Measurements from ENCODE around the gene SARS1. TPM values are rescaled to one million over a fixed set of nuclear protein-coding genes. Genes with fewer than 3 reads are reported as not detected.

The SARS1 gene
- total and polyA plus RNA-seq, 2 experiments from 2014 or later: 103 to 109 TPM

DNA sequence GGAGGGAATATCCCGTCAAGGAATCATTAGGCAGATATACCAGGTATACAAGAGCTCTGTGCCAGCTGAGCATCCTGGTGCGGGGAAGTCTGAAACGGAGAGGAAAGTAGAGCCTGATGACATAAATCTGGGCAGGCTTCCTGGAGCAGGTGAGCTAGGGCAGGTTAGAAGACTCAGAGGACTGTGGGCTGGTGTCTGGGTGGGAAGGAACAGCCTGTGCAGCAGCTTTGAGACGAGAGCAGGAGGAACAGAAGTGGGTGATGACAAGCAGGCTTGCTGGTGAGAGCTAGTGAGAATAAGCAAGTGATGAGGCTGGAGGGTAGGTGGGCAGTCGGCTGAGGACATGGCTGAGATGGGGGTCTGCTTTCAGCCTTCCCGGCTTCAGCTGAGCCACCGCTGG is 42.4 kb downstream of the SARS1 start:
- no peaks in the 10 kb centered on the region for H3K36me3 ChIP-seq
- H3K4me1 ChIP-seq (ENCODE audit: low read depth): peaks cover 14% of the 10 kb centered on the region
- H3K27me3 ChIP-seq: peaks cover 3% of the 10 kb centered on the region
- peak in 1 of 2 donors; percentile 28 for DNase-seq (ENCODE audit: low read depth in 1 of 2, low spot score in 1 of 2)
- H3K27ac ChIP-seq: no peak overlapping the region
- no peak overlapping the region for H3K4me3 ChIP-seq
- TF ChIP-seq, protein P1, sequence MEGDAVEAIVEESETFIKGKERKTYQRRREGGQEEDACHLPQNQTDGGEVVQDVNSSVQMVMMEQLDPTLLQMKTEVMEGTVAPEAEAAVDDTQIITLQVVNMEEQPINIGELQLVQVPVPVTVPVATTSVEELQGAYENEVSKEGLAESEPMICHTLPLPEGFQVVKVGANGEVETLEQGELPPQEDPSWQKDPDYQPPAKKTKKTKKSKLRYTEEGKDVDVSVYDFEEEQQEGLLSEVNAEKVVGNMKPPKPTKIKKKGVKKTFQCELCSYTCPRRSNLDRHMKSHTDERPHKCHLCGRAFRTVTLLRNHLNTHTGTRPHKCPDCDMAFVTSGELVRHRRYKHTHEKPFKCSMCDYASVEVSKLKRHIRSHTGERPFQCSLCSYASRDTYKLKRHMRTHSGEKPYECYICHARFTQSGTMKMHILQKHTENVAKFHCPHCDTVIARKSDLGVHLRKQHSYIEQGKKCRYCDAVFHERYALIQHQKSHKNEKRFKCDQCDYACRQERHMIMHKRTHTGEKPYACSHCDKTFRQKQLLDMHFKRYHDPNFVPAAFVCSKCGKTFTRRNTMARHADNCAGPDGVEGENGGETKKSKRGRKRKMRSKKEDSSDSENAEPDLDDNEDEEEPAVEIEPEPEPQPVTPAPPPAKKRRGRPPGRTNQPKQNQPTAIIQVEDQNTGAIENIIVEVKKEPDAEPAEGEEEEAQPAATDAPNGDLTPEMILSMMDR (IDR thresholded peaks at IDR 0.05; ENCODE audit: low read depth, low read length): no peak
- no peaks in the 10 kb centered on the region for H3K9me3 ChIP-seq (ENCODE audit: low read depth)

DNA sequence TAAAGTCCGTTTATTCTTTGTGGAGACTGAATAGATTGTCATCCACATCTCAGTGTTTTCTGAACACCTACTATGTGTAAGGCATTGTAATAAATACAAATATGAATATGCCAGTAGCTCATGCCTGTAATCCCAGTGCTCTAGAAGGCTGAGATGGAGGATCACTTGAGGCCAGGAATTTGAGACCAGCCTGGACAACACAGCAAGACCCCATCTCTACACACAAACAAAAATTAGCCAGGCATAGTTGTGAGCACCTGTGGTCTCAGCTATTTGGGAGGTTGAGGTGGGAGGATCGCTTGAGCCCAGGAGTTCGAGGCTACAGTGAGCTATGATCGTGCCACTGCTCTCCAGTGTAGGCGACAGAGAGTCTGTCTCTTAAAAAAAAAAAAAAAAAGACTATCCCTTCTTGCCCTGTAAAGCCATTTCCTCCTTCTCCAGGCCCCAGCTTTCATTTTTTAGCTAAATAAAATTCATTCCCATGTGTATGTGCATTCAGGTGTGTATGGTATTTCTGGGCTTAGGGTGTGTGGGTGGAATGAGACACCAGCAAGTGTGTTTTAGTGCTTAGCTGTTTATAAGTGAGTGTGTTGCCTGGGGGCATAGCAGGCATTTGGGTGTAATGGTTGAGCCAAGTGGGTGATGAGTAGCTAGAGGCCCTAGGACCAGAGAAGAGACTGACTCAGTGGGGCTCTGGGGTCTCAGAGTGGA is 43.4 kb downstream of the SARS1 start:
- Histone ChIP-seq H3K4me3 (no peak overlapping the region), H3K9me3 (ENCODE audit: low read depth) (no peaks in the 10 kb centered on the region), H3K27me3 (no peaks in the 10 kb centered on the region), H3K4me1 (ENCODE audit: low read depth) (peaks cover 14% of the 10 kb centered on the region), H3K27ac (no peak overlapping the region), H3K36me3 (no peaks in the 10 kb centered on the region)
- DNase-seq (ENCODE audit: low read depth in 1 of 2, low spot score in 1 of 2): no peak
- TF ChIP-seq, protein P1 (IDR thresholded peaks at IDR 0.05; ENCODE audit: low read depth, low read length): no peak

- H3K4me1 ChIP-seq (ENCODE audit: low read depth): peaks cover 14% of the 10 kb centered on the region
- no peak overlapping the region for H3K27ac ChIP-seq
- no peaks in the 10 kb centered on the region for H3K27me3 ChIP-seq
- no peaks in the 10 kb centered on the region for H3K36me3 ChIP-seq
- H3K9me3 ChIP-seq (ENCODE audit: low read depth): no peaks in the 10 kb centered on the region
- TF ChIP-seq, protein P1 (IDR thresholded peaks at IDR 0.05; ENCODE audit: low read depth, low read length): no peak
- no peak for DNase-seq (ENCODE audit: low read depth in 1 of 2, low spot score in 1 of 2)
- no peak overlapping the region for H3K4me3 ChIP-seq
These were observed 44.1 kb downstream of the SARS1 start for GRCh38 chr1:109257682-109258421.

DNA sequence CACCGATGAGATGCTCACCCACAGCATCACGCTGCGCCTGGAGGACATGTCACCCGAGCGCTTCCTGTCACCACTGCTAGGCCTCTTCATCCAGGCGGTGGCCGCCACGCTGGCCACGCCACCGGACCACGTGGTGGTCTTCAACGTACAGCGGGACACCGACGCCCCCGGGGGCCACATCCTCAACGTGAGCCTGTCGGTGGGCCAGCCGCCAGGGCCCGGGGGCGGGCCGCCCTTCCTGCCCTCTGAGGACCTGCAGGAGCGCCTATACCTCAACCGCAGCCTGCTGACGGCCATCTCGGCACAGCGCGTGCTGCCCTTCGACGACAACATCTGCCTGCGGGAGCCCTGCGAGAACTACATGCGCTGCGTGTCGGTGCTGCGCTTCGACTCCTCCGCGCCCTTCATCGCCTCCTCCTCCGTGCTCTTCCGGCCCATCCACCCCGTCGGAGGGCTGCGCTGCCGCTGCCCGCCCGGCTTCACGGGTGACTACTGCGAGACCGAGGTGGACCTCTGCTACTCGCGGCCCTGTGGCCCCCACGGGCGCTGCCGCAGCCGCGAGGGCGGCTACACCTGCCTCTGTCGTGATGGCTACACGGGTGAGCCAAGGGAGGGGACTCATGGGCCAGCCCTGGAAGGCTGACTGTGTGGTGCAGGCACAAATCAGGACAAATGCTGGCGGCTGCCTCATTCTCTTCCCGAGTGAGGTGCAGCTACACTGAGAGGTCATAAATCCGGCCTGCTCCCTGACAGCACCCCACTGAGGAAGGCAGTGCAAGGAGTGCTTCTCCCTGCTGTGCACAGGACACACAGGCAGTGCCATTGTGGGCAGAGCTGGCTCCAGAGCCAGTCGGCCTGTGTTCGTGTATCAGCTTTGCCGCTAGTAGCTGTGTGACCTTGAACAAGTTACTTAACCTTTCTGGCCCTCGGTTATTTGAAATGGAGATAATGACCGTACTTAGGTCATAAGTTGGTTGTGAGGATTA is 45.1 kb downstream of the SARS1 start:
- TF ChIP-seq, protein P1 (IDR thresholded peaks at IDR 0.05; ENCODE audit: low read depth, low read length): no peak
- no peaks in the 10 kb centered on the region for H3K27me3 ChIP-seq
- no peak overlapping the region for H3K4me3 ChIP-seq
- no peak overlapping the region for H3K27ac ChIP-seq
- H3K9me3 ChIP-seq (ENCODE audit: low read depth): no peaks in the 10 kb centered on the region
- DNase-seq (ENCODE audit: low read depth in 1 of 2, low spot score in 1 of 2): no peak
- H3K36me3 ChIP-seq: no peaks in the 10 kb centered on the region
- peaks cover 10% of the 10 kb centered on the region for H3K4me1 ChIP-seq (ENCODE audit: low read depth)

Data from cardiac muscle cell (in vitro differentiated cells and primary cell).